ENCODE measurements around the gene MOSPD2. TPM values are rescaled to one million over a fixed set of nuclear protein-coding genes. Genes with fewer than 3 reads are reported as not detected.

MOSPD2 gene
- polyA plus RNA-seq, 2 of the 4 experiments (the other 2 are of a cell fraction): 10.0 to 28.4 TPM

GRCh38 chrX:14886252-14886651 is 13.0 kb downstream of the MOSPD2 start:
- Histone ChIP-seq H3K4me1 (no peaks in the 10 kb centered on the region), H3K9me3 (no peaks in the 10 kb centered on the region), H3K27ac (no peak overlapping the region), H3K4me2 (no peak overlapping the region), H3K4me3 (no peak overlapping the region)
- CTCF ChIA-PET: no interaction called here
- DNase-seq (ENCODE audit: low read depth in 1 of 2, low spot score in 1 of 2) (no peak), FAIRE-seq (peak; percentile 13), ATAC-seq (no peak)
- POLR2A ChIA-PET: interaction anchor here (0.8 kb wide), 1 partner anchor 13 kb away, joined by 4 read pairs; the partner anchor contains the start of gene FANCB
- WGBS (ENCODE audit: missing lambda C conversion rate): 83% methylated on average over 3 of the region's 3 CpGs
- TF ChIP-seq CBX2 (IDR thresholded peaks at IDR 0.05; ENCODE audit: borderline replicate concordance, low read depth) (no peak), FOXS1 (CRISPR knock-in tag; IDR thresholded peaks at IDR 0.05) (no peak), CEBPB (IDR thresholded peaks at IDR 0.05) (no peak), KDM5A (IDR thresholded peaks at IDR 0.05) (no peak), HES2 (IDR thresholded peaks at IDR 0.05) (no peak), CHD2 (IDR thresholded peaks at IDR 0.05; ENCODE audit: low read length, partially characterized antibody) (no peak), HOXA7 (CRISPR knock-in tag; IDR thresholded peaks at IDR 0.05) (no peak), MYC (IDR thresholded peaks at IDR 0.05; ENCODE audit: borderline replicate concordance, low read length) (no peak), SREBF2 (IDR thresholded peaks at IDR 0.05) (no peak), TP53 (CRISPR knock-in tag; IDR thresholded peaks at IDR 0.05) (no peak), BCL3 (IDR thresholded peaks at IDR 0.05) (no peak), CTCF (IDR thresholded peaks at IDR 0.05) (no peak), NFE2L2 (conservative IDR thresholded peaks at IDR 0.05; ENCODE audit: low read length) (no peak), GATA3 (IDR thresholded peaks at IDR 0.05; ENCODE audit: borderline replicate concordance) (no peak), HDAC2 (IDR thresholded peaks at IDR 0.05) (no peak), POLR2A (IDR thresholded peaks at IDR 0.05; ENCODE audit: low read length) (no peak), RFX5 (IDR thresholded peaks at IDR 0.05) (no peak), RCOR1 (IDR thresholded peaks at IDR 0.05; ENCODE audit: low read depth, low read length) (no peak), ZC3H11A (IDR thresholded peaks at IDR 0.05) (no peak)

- POLR2A ChIA-PET: no interaction called here
- Histone ChIP-seq H3K9me3 (no peaks in the 10 kb centered on the region), H3K4me2 (no peak overlapping the region), H3K4me3 (no peak overlapping the region), H3K4me1 (no peaks in the 10 kb centered on the region), H3K27ac (no peak overlapping the region)
- TF ChIP-seq PBX3 (IDR thresholded peaks at IDR 0.05): no peak
- no peak for TF ChIP-seq TP53 (CRISPR knock-in tag; IDR thresholded peaks at IDR 0.05)
- TF ChIP-seq ZSCAN20 (CRISPR knock-in tag; IDR thresholded peaks at IDR 0.05): no peak
- TF ChIP-seq FOSL2 (IDR thresholded peaks at IDR 0.05): no peak
- TF ChIP-seq FOSL2 (CRISPR knock-in tag; IDR thresholded peaks at IDR 0.05): no peak
- CTCF ChIA-PET: no interaction called here
- no peak for ATAC-seq
- FAIRE-seq: no peak
- WGBS (ENCODE audit: missing lambda C conversion rate): 91% methylated on average over 2 of the region's 2 CpGs
- DNase-seq (ENCODE audit: low read depth in 1 of 2, low spot score in 1 of 2): no peak
Measured at GRCh38 chrX:14896273-14896672, 23.1 kb downstream of the MOSPD2 start.

- no peak for FAIRE-seq
Measured at GRCh38 chrX:14897042-14897441, 23.8 kb downstream of the MOSPD2 start.

More at GRCh38 chrX:14897042-14897441, 23.8 kb downstream of the MOSPD2 start:
- CTCF ChIA-PET: no interaction called here
- POLR2A ChIA-PET: no interaction called here
- Histone ChIP-seq H3K4me1 (no peaks in the 10 kb centered on the region), H3K4me2 (no peak overlapping the region), H3K27ac (no peak overlapping the region), H3K4me3 (no peak overlapping the region), H3K9me3 (no peaks in the 10 kb centered on the region)
- 87% methylated on average over 2 of the region's 2 CpGs for WGBS (ENCODE audit: missing lambda C conversion rate)
- ATAC-seq: no peak
- DNase-seq (ENCODE audit: low read depth in 1 of 2, low spot score in 1 of 2): no peak
- TF ChIP-seq HES2 (IDR thresholded peaks at IDR 0.05): no peak
- peak; percentile 70 for TF ChIP-seq MAFK (IDR thresholded peaks at IDR 0.05; ENCODE audit: partially characterized antibody)

Data from A549 (cell line).